GM19035 (cell line): ENCODE results near the gene NFASC.

Source experiments
- ATAC-seq: cut with Tn5 transposase; IDR thresholded peaks from one replicate; pipeline ENCODE4 v1.9.1; 2021; ENCODE audit not compliant: unreplicated experiment

Gene NFASC

GRCh38 chr1:204958317-204959307 lies 88.0 kb downstream of the NFASC start:
- no peak for ATAC-seq

- ATAC-seq: no peak
Observed at GRCh38 chr1:204959374-204959773, 88.7 kb downstream of the NFASC start.

GRCh38 chr1:204959836-204960235 lies 89.2 kb downstream of the NFASC start:
- ATAC-seq: no peak

GRCh38 chr1:204960306-204961125 lies 89.9 kb downstream of the NFASC start:
- no peak for ATAC-seq

- ATAC-seq: no peak
Observed at GRCh38 chr1:204961765-204962419, 91.2 kb downstream of the NFASC start.

- ATAC-seq: no peak
Observed at GRCh38 chr1:204962742-204963632, 92.3 kb downstream of the NFASC start.

GRCh38 chr1:204967451-204967850 lies 96.8 kb downstream of the NFASC start:
- no peak for ATAC-seq

GRCh38 chr1:204968135-204968534 lies 97.5 kb downstream of the NFASC start:
- no peak for ATAC-seq

GRCh38 chr1:204968951-204969350 lies 98.3 kb downstream of the NFASC start:
- no peak for ATAC-seq

- no peak for ATAC-seq
Observed at GRCh38 chr1:204970937-204971336, 100.3 kb downstream of the NFASC start.

GRCh38 chr1:204971517-204972336 lies 101.1 kb downstream of the NFASC start:
- ATAC-seq: no peak

- ATAC-seq: no peak
Observed at GRCh38 chr1:204972426-204972825, 101.8 kb downstream of the NFASC start.

- ATAC-seq: no peak
Observed at GRCh38 chr1:204973449-204973848, 102.8 kb downstream of the NFASC start.

- no peak for ATAC-seq
Observed at GRCh38 chr1:204974327-204974726, 103.7 kb downstream of the NFASC start.

- ATAC-seq: no peak
Observed at GRCh38 chr1:204975021-204975420, 104.4 kb downstream of the NFASC start.

- ATAC-seq: no peak
Observed at GRCh38 chr1:204975568-204976235, 105.0 kb downstream of the NFASC start.

GRCh38 chr1:204976646-204977045 lies 106.0 kb downstream of the NFASC start:
- ATAC-seq: no peak

- no peak for ATAC-seq
Observed at GRCh38 chr1:204977318-204977717, 106.7 kb downstream of the NFASC start.

- no peak for ATAC-seq
Observed at GRCh38 chr1:204978782-204979181, 108.1 kb downstream of the NFASC start.
